HK-2 (cell line): Measurements from ENCODE around the gene UBR4.
"Not testable (repeated sequence)": the region's sequence is repeated elsewhere in the genome, so short reads cannot be mapped to it uniquely, and the experiment has no call there.

Experiments used
- DNase-seq: peaks from one replicate; pipeline ENCODE4 v3.0.0-alpha.2; 2018; ENCODE audit not compliant: unreplicated experiment

Gene UBR4

DNA sequence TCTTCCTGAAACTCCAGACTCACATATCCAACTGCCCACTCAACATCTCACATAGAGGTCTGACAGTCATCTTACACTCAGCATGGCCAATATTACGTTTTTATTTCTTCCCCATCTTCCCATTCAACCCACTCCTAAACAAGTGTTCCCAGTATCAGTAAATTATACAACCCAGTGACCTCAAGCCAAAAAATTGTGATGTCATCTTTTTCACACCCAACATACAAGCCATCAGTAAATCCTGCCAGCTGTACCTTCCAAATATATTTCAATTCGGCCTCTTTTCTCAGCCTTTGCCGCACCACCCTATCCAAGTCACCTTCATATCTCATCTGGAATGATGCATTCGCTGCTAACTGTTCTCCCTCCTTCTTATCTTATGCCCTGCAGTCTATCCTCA, 19.6 kb downstream of the UBR4 start:
- DNase-seq: no peak

DNA sequence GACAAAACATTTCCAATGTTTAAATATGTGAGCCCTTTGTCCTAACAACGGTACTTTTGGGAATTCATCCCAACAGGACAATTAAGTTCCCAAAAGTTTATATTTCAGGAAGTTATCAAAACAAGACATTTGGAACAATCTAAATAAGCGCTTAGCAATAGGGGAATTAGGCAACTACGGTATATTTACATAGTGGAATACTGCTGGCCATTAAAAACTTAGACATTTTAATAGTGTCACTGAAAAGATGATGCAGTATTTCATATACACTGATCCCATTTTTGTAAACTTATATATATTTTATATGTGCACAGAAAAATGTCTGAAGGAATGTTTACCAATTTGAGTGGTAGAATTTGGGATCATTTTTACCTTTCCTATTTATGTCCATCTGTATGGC, 20.8 kb downstream of the UBR4 start:
- no peak for DNase-seq

DNA sequence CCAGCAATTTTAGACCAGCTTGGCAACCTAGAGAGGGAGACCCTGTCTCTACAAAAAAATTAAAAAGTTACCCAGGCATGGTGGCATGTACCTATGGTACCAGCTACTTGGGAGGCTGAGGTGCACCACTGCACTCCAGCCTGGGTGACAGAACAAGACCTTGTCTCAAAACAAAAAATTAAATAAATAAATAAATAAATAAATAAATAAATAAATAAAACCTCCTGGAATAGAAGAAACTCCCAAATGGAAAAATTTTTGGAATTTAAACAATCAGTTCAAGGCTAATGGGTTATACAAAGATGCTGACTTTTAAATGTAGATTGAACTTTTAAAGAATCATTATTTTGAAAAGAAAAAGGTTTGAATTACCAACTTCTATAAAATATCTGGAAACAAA, 22.2 kb downstream of the UBR4 start:
- no peak for DNase-seq

DNA sequence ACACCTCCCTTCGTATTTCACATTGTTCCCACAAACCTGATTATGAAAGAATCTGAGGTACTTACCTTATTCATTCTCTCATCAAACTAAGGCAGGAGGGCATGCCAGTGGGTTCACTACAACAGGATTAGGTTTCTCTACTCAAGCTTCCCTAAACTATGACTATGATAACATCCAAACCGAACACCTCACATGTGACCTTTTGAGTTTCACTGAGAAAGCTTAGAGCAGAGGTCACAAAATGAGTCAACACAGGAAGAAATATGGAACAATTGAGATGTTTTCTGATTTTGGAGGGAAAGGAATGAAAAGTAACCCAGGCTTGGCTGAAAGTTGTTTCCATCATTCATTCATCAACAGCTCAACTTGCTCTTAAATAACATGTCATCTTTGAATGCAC, 24.1 kb downstream of the UBR4 start:
- DNase-seq: no peak

DNA sequence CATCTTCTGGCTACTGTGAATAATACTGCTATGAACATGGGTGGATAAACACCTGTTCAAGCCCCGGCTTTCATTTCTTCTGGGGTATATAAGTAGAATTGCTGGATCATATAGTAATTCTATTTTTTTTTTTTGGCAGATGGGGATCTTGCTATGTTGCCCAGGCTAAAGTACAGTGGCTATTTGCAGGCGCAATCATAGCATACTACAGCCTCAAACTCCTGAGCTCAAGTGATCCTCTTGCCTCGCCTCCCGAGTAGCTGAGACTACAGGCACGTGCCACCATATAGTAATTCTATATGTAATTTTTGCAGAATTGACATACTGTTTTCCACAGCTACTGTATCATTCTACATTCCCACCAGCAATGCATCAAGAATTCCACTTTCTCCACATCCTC, 27.8 kb downstream of the UBR4 start:
- no peak for DNase-seq

DNA sequence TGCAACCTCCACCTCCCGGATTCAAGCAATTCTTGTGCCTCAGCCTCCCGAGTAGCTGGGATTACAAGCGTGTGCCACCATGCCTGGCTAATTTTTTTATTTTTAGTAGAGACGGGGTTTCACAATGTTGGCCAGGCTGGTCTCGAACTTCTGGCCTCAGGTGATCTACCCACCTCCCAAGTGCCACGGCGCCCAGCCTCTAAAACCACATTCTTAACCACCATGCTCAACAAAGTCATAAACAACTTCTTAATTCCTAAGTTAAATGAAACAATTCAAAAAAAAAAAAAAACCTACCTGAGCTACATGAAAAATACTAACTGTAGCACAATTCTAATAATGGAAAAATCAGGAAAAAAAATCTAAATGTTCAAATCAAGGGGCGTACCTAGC, 29.8 kb downstream of the UBR4 start:
- not testable (repeated sequence) for DNase-seq

DNA sequence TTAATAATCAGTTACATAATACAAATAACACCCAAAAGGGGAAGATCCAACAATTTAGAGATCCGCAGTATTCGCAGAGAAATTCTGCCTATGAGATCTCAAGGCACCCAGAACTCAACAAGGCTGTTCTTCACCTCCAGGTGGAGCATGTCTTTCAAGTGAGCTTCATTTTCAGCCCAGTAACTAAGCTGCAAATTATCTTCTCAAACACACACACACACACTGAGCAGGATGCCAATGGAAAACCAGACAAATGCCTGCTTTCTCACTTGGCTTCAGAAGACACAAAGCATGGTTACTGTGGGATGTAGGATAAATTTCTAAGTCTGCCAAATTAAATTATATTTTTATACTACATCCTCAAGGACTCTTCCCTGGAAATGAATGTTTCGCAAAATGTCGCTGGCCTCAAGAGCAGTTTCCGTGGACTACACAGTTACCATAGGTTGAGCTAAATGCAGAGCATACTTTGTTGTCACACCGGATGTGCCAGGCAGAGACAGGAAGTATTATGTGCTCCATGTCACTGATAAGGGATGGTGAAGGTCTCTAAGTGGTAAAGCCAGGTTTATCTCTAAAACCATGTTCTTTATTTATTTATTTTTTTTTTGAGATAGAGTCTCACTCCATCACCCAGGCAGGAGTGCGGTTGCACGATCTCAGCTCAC, 30.3 kb downstream of the UBR4 start:
- DNase-seq: no peak

DNA sequence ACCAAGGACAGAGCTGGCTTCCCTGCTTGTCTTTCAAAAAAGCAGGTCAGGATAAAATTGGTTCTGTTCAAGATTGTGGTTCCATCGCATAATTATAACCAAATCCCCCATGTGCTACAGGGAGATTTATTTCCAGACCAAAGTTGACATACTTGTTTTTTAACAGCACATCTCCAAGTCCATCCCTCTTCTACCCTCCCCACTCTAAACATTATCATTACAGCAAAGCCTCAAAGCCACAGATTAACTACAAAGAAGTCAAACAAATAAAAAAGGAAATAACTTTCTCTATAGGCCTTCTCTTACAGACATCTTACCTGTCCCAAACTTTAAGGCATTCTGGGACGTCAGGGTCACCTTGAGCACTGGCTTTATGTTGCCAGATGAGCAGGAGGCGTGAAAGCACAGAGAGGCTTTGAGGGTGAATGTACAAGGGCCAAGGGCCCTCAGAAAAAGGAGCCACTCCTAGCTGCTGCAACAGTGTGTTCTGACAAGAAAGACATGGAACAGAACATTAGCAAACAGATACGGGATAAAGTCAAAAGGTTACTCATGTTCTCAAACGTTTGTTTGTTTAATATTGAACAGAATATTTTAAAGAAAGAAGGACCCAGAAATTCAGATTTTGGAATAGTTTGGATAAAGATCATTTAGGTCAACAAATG, 31.2 kb downstream of the UBR4 start:
- no peak for DNase-seq

DNA sequence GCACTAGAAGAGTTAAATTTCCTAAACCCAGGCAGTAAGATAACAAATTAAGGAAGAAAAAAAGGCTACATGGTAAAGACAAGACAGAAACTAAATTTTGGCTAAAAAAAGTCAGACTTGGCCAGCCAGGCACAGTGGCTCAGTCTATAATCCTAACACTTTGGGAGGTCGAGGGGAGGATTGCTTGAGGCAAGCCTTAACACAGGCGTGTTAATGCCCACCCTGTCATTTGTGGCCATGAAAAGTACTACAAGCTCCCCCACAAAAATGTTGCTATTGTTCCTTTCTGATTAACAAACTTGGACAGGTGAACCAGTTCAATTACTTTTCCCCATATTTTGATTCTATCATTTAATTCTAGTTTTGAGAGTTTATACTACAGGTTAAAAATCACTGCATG, 32.3 kb downstream of the UBR4 start:
- DNase-seq: no peak

DNA sequence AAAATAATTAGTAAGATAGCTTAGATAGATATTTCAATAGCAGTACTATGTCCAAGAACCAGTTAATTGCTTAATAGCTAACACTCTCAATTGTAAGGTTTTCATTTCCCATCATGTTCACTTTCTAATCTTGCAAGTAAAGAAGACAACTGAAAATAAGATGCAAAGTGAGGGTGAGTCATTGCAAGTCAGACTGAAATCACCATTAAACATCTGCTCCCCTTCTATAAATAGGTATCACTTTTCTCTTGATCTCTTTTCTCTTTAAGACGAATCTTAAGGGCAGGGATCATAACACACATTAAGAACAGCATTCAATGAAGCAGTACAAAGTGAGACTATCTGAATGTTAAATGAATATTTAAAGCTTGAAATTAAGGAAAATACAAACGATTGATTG, 40.4 kb downstream of the UBR4 start:
- DNase-seq: no peak

DNA sequence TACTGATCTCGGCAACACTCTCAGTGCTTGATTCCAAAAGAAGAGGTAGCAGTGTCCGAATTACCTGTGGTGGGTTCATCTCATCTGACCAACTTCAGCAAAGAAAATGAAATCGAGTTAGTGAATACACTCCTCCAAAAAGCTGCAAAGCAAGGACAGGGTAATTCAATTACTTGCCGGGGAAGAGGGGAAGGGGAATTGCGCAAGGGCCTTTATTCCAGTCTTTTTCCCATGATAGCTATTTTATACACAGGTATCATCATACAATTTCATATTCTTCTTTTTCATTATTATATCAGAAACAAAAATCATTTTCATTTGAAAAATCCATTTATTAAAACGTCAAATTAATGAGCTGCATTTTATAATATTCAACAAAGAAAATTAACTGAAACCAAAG, 42.9 kb downstream of the UBR4 start:
- no peak for DNase-seq

DNA sequence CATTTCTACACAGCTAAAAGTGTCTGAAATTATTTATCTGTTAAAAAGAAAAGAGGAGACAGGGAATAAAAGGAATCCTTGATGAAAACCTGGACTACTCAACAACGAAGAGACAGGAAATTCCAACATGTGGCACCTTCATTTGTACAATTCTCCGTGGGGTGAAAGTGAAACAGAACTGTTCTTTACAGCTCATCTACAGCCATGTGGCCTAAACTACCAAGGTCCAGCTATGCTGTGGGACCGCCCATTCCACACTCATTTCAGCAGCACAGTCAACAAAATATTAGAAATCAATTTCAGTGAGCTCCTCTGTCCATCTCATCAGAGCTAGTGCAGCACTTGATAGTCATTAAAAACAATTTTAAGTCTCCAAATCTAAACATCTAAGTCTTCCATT, 44.0 kb downstream of the UBR4 start:
- no peak for DNase-seq

DNA sequence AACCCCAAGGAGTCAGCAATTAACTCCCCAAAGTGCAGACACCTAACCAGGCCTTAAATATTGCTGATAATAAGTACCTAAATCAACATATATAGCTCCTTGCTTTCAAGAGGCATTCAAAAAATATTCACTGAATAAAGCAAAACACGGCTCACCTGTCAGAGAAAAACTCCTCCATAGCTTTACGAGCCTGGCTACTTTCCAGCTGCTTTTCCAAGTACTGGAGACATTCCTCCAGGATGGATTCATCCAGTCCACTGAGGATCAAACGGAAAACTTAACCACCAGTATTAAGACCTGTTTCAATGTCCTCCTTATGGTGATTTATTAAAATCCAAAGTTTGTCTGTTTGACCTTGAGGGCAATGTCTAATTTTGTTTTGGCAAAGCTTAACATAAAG, 44.6 kb downstream of the UBR4 start:
- DNase-seq: no peak

DNA sequence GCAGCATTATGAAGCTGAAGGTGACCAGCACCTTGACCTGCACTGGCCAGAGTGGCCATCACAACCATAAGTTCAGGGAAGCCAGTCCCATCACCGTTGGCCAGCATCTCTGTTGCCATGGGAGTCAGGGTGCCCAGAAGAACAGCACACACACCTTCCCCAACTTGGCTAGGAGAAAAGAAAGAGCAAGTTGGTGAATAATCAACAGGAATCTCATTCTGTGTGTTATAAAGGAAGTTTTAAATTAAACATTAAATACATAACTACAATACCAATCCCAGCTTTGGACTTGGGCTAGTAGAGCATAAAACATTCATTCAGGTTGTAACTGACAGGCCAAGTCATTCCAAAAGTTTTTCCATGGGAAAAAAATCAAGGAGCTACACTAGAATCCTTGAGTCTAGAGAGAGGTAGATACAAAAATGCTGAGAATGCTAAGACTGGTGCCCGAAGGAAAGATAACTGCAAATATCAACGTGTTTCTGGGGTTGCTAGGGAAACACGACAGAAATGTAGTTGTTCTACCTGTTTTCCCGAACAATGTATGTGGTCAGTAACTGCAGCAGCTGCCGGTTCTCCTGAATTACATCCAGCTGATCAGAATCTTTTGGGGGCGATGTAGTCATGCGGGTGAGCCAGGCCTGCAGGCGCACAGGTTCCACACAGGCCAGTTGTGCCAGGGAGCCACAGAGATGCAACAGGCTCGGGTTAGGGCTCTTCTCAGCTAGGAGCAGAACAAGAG, 45.6 kb downstream of the UBR4 start:
- DNase-seq: no peak

DNA sequence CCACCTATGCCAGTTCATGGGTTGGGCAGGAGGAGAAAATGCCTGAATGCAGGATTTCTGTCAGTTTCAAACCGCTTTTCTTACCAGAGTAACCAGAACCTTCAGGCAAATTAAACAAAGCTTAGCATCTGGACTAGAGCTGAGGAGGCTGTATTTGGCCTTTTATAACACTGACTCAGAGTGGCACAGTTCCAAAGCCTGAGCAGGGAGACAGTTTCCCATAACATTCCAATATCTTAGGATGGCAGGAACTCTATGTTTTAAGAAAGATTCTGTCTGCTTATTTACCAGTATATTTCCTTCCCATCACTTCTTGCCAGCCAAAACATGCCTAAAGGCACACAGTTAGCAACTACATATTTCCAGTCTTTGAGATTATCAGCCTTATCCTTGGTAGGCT, 46.8 kb downstream of the UBR4 start:
- DNase-seq: no peak

DNA sequence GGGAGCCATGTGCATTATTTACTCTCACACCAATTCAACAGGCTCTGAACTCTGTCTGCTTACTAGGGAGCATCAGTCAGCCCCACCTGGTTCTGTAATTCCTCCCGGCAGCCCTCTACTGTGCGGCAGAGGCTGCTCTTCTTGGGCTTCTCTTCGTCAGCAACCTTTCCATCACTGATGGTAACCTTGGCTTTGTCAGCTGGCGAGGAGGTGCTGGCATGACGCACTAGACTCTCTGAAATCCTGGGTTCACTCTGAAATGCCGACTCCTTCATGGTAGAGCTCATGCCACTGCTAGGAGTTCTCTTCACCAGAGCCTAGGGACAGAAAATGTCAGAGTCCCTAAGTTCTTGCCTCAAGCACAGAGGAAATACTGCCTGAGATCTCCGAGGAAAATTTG, 49.2 kb downstream of the UBR4 start:
- no peak for DNase-seq

DNA sequence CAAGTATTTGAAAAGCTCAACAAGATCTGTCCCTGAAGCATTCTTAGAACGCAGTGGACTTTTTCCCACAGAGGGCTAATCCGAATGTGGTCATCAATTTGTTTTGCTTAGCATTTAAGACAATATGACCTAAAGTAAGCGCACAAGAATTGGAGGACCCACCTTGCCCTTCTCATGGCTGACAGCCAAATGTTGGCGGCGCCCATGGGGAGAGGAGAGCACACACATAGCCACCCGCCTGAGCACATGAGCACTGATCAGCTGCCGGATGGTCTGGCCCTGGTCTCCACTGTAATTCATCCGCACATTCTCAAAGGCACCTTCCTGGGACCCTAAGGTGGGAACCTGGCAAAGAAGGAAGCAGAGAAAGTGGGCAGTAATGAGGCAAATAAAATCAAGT, 52.4 kb downstream of the UBR4 start:
- DNase-seq: no peak

DNA sequence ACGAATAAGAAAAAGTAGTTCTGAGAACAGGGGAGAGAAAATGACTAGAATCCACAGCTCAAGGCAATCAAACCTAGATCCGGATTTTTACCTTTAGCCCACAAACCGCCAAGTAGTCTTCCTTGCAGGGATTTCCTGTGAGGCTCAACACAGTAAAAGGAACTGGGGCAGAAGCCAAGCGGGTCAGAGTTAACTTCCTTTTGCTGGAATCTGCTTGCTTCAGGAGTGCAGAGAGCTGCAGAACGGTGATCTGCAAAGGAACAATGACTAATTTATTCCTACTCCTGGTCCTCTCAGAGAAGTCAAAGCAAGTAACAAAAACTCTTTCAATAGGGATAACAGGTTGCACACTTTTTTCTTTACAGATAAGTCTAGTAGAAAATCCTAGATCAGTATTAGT, 53.4 kb downstream of the UBR4 start:
- DNase-seq: no peak

DNA sequence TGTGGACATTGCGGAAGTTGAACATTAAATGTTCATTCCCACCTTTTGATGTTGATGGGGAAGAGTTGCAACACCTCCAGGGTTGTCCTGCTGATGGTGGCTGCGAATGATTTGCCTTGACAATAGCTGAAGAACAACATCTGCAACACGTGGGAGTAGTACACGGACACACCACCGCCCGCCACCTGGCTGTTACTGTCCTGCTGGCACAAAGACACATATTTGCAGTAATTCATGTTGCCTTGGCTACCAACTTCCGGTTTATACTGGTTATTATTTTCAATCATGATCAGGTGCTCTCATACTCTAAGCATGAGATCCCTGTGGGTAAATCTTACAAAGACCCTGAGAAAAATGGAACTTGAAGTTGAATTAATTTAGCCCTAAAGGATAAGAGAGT, 55.2 kb downstream of the UBR4 start:
- DNase-seq: no peak

DNA sequence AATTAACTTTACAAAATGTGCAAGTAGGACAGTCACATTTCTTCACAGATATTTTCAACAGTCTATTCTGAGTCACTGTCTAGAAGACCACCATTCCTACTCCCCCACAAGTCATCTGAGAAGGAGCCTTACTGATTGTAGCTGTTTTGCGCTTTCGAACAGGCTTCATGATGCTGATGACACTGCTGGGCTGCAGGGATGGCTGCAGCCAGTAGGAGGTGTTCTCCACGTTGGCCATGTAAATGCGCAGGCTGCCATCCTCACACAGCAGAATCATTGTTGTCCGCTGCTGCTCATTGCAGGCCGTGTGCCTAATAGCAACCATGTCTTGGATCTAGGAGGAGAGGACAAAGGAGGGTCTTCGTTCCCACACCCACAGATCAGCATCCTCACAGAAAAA, 56.9 kb downstream of the UBR4 start:
- DNase-seq: no peak

DNA sequence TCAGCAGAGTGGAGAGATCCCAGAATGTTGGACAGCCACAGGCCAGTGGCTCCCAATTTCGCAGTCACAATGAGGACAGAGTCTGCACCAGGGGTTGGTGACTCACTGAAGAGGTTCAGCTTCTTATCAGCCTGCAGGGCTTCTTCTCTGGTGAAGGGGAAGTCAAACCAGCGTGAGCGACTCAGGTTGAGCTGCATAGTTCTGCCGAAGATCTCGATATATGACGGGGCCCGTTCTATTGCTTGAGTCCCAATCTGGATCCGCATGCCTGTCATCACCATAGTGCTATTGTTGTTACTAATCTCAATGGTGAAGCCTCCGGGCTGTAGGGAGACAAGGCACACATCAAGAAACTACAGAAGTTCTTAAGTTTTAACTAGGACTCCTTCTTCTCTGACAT, 58.5 kb downstream of the UBR4 start:
- DNase-seq: no peak

DNA sequence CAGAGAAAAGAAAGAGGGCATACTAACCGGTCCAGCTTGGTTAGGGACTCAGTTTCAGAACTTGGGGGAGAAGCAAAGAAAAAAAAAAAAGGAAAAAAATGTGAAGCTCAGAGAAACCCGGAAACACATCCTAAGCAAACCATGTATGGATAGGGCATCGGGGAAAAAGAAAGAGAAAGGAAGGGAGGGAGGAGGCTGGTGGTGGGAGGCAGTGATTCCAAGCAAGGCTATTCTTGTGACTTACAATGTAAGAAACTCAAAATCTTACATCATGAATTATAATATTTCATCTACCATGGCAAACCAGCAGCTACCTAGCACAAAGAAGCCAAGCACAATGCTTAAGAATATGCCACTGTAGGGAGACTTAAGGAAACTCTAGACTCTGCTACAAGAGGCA, 60.3 kb downstream of the UBR4 start:
- DNase-seq: no peak

DNA sequence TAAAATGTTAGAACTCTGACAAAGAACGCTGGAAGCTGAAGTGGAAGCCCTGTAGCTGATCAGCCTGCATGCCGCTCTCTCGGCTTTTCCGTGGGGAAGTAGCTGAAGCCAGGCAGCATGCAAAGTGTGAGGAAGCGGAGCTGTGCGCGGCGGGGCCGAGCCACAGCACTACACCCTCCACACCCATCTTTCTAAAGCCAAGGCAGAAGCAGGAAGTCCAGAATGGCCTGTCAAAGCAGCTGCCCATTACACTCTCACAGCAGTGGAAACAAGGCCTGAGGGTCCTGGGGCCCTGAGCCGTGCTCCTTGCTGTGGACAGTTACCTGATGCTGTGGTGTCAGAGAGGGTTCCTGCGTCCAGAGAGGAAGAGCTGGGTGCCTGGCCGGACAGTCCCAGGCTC, 69.6 kb downstream of the UBR4 start:
- no peak for DNase-seq
